Neuron (in vitro differentiated cells): ENCODE measurements around the gene MAP3K12.

Source experiments
- H2AFZ ChIP-seq: one replicate; pipeline ENCODE4 v1.6.1; 2013; ENCODE audit warnings: low read depth, mild to moderate bottlenecking, inconsistent platforms, low read length, moderate library complexity
- H3K27me3 ChIP-seq: one replicate; pipeline ENCODE4 v1.6.1; 2013; ENCODE audit warnings: low read length; ENCODE audit not compliant: insufficient read depth
- H3K36me3 ChIP-seq: one replicate; pipeline ENCODE4 v1.6.1; 2013; ENCODE audit warnings: low read length; ENCODE audit not compliant: insufficient read depth
- H3K4me1 ChIP-seq: one replicate; pipeline ENCODE4 v1.6.1; 2013; ENCODE audit warnings: low read length; ENCODE audit not compliant: insufficient read depth
- H3K4me3 ChIP-seq: 2 replicates; pipeline ENCODE4 v1.5.1; 2013; ENCODE audit warnings: mild to moderate bottlenecking, low read length, moderate library complexity
- H3K9me3 ChIP-seq: one replicate; pipeline ENCODE4 v1.6.1; 2013; ENCODE audit warnings: low read length

Gene MAP3K12

GRCh38 chr12:53505086-53505485 is 5.8 kb upstream of the MAP3K12 start:
- H3K36me3 ChIP-seq: peaks cover 37% of the 10 kb centered on the region
- peaks cover 13% of the 10 kb centered on the region for H3K4me1 ChIP-seq

GRCh38 chr12:53504004-53504920 is 5.0 kb upstream of the MAP3K12 start:
- Histone ChIP-seq H2AFZ (no peak overlapping the region), H3K27me3 (no peaks in the 10 kb centered on the region), H3K9me3 (no peaks in the 10 kb centered on the region), H3K4me1 (peaks cover 17% of the 10 kb centered on the region), H3K36me3 (peaks cover 37% of the 10 kb centered on the region), H3K4me3 (no peak overlapping the region)

More at GRCh38 chr12:53505086-53505485, 5.8 kb upstream of the MAP3K12 start:
- no peak overlapping the region for H3K4me3 ChIP-seq
- no peaks in the 10 kb centered on the region for H3K9me3 ChIP-seq
- H2AFZ ChIP-seq: no peak overlapping the region
- no peaks in the 10 kb centered on the region for H3K27me3 ChIP-seq

- Histone ChIP-seq H2AFZ (no peak overlapping the region), H3K27me3 (no peaks in the 10 kb centered on the region), H3K4me3 (no peak overlapping the region), H3K9me3 (no peaks in the 10 kb centered on the region), H3K36me3 (peaks cover 37% of the 10 kb centered on the region), H3K4me1 (peaks cover 26% of the 10 kb centered on the region)
Observed at GRCh38 chr12:53502983-53503728, 3.9 kb upstream of the MAP3K12 start.

- no peaks in the 10 kb centered on the region for H3K9me3 ChIP-seq
- no peak overlapping the region for H2AFZ ChIP-seq
- H3K36me3 ChIP-seq: peaks cover 36% of the 10 kb centered on the region
- H3K4me1 ChIP-seq: peaks cover 27% of the 10 kb centered on the region
- no peaks in the 10 kb centered on the region for H3K27me3 ChIP-seq
- peak overlapping the region; percentile 72 for H3K4me3 ChIP-seq
Observed at GRCh38 chr12:53502331-53502730, 3.1 kb upstream of the MAP3K12 start.

- H2AFZ ChIP-seq: peak overlapping the region; percentile 70
- no peaks in the 10 kb centered on the region for H3K27me3 ChIP-seq
- H3K4me1 ChIP-seq: peaks cover 28% of the 10 kb centered on the region
- H3K9me3 ChIP-seq: no peaks in the 10 kb centered on the region
- peaks cover 30% of the 10 kb centered on the region for H3K36me3 ChIP-seq
- H3K4me3 ChIP-seq: peak overlapping the region; percentile 72
Observed at GRCh38 chr12:53501615-53502181, 2.4 kb upstream of the MAP3K12 start.

- Histone ChIP-seq H3K4me1 (peaks cover 32% of the 10 kb centered on the region), H3K4me3 (peak within 1 kb of the TSS; percentile 80), H2AFZ (peak within 1 kb of the TSS; percentile 70), H3K9me3 (no peaks in the 10 kb centered on the region), H3K27me3 (no peaks in the 10 kb centered on the region), H3K36me3 (peaks cover 23% of the 10 kb centered on the region)
Observed at GRCh38 chr12:53500776-53501614, 1.7 kb upstream of the MAP3K12 start, which contains the start of gene TARBP2. TARBP2 (plus strand) TSS chr12:53501283; CDS start chr12:53501409, 126 bp downstream.

- Histone ChIP-seq H2AFZ (no peak overlapping the region), H3K4me3 (peak overlapping the region; percentile 80), H3K9me3 (no peaks in the 10 kb centered on the region), H3K4me1 (peaks cover 32% of the 10 kb centered on the region), H3K27me3 (no peaks in the 10 kb centered on the region), H3K36me3 (peaks cover 16% of the 10 kb centered on the region)
Observed at GRCh38 chr12:53500142-53500775, 1.0 kb upstream of the MAP3K12 start.

GRCh38 chr12:53498235-53498630 is 1.0 kb downstream of the MAP3K12 start:
- Histone ChIP-seq H3K4me3 (peak overlapping the region; percentile 80), H2AFZ (no peak overlapping the region), H3K4me1 (peaks cover 47% of the 10 kb centered on the region), H3K36me3 (no peaks in the 10 kb centered on the region), H3K27me3 (no peaks in the 10 kb centered on the region), H3K9me3 (no peaks in the 10 kb centered on the region)

- no peaks in the 10 kb centered on the region for H3K9me3 ChIP-seq
- H3K4me3 ChIP-seq: no peak overlapping the region
Observed at GRCh38 chr12:53497461-53497860, 1.8 kb downstream of the MAP3K12 start.

GRCh38 chr12:53496752-53497032 is 2.6 kb downstream of the MAP3K12 start:
- Histone ChIP-seq H3K9me3 (no peaks in the 10 kb centered on the region), H3K4me1 (peaks cover 49% of the 10 kb centered on the region), H2AFZ (no peak overlapping the region), H3K4me3 (no peak overlapping the region), H3K27me3 (no peaks in the 10 kb centered on the region), H3K36me3 (no peaks in the 10 kb centered on the region)

More at GRCh38 chr12:53497461-53497860, 1.8 kb downstream of the MAP3K12 start:
- Histone ChIP-seq H3K36me3 (no peaks in the 10 kb centered on the region), H2AFZ (no peak overlapping the region), H3K27me3 (no peaks in the 10 kb centered on the region), H3K4me1 (peaks cover 50% of the 10 kb centered on the region)

- H2AFZ ChIP-seq: no peak overlapping the region
- H3K4me1 ChIP-seq: peaks cover 46% of the 10 kb centered on the region
- no peaks in the 10 kb centered on the region for H3K27me3 ChIP-seq
- H3K9me3 ChIP-seq: no peaks in the 10 kb centered on the region
- no peak overlapping the region for H3K4me3 ChIP-seq
- no peaks in the 10 kb centered on the region for H3K36me3 ChIP-seq
Observed at GRCh38 chr12:53495903-53496751, 3.1 kb downstream of the MAP3K12 start.
